Lung (tissue), 16 donors: ENCODE data around the gene PHF21A. TPM values are rescaled to one million over a fixed set of nuclear protein-coding genes. Genes with fewer than 3 reads are reported as not detected.

Source experiments
- ATAC-seq: fragments of 200-7000 bp; cut with Tn5 transposase; one replicate; pipeline ENCODE4 v1.9.1; 2020; ENCODE audit warnings: moderate number of reproducible peaks; ENCODE audit not compliant: insufficient read depth, low FRiP score
- DNase-seq, 3 donors: peaks; one replicate each; pipeline ENCODE4 v3.0.0-alpha.2; 2013 to 2017
- H3K27ac ChIP-seq, 2 donors: one replicate each; pipeline ENCODE4 v1.5.1; 2013; ENCODE audit warnings: mild to moderate bottlenecking in 2 of 2, moderate library complexity in 2 of 2, control low read depth in 1 of 2, inconsistent platforms in 1 of 2, low read depth in 1 of 2, low read length in 1 of 2
- H3K27me3 ChIP-seq, 3 donors: one replicate each; pipeline ENCODE4 v1.5.1; 2013; ENCODE audit warnings: low read length in 2 of 3; ENCODE audit not compliant: control insufficient read depth in 3 of 3, insufficient read depth in 3 of 3
- H3K36me3 ChIP-seq, 4 donors: one replicate each; pipeline ENCODE4 v1.5.1; 2013; ENCODE audit warnings: low read length in 4 of 4, mild to moderate bottlenecking in 1 of 4, moderate library complexity in 1 of 4; ENCODE audit not compliant: control insufficient read depth in 4 of 4, insufficient read depth in 4 of 4
- H3K4me1 ChIP-seq, 5 donors: one replicate each; pipeline ENCODE4 v1.5.1; 2013; ENCODE audit warnings: low read length in 5 of 5, mild to moderate bottlenecking in 2 of 5, moderate library complexity in 1 of 5; ENCODE audit not compliant: control insufficient read depth in 5 of 5, insufficient read depth in 5 of 5
- H3K4me3 ChIP-seq: one replicate; pipeline ENCODE4 v1.5.1; 2013; ENCODE audit warnings: mild to moderate bottlenecking, control low read depth, moderate library complexity
- H3K9ac ChIP-seq, 2 donors: one replicate each; pipeline ENCODE4 v1.5.1; 2013; ENCODE audit warnings: low read length in 2 of 2, control low read depth in 1 of 2; ENCODE audit not compliant: insufficient read depth in 1 of 2
- H3K9me3 ChIP-seq, 4 donors: one replicate each; pipeline ENCODE4 v1.5.1; 2013; ENCODE audit warnings: low read length in 3 of 4, mild to moderate bottlenecking in 1 of 4, moderate library complexity in 1 of 4; ENCODE audit not compliant: control insufficient read depth in 4 of 4, insufficient read depth in 3 of 4
- WGBS, 2 donors: extraction: QIAGEN DNeasy Blood & Tissue Kit; methylation state at CpG; one replicate each; pipeline ENCODE4 v1.1.7; 2013; 5-methylcytosine and 5-hydroxymethylcytosine counted together
- long read RNA-seq, 5 donors: transcript quantifications; one replicate each; lab custom pipeline, GENCODE V29; 2026
- polyA plus RNA-seq, 2 donors: library from polyadenylated mRNA; stranded (reverse); fragments of 200-250 nt; gene quantifications; one replicate each; pipeline ENCODE4 v1.2.1, GENCODE V29; 2013
- total RNA-seq, 2 donors: library from RNA; depleted of rRNA in 1 of 2; stranded (reverse); fragments of >200 nt in 1 of 2; gene quantifications; one replicate each; pipeline ENCODE4 v1.2.1, GENCODE V29; 2014 to 2021
- TF ChIP-seq, protein P1 (sequence below): IDR thresholded peaks from 2 replicates; pipeline ENCODE4 v1.5.1; 2012; ENCODE audit warnings: mild to moderate bottlenecking; ENCODE audit errors: control extremely low read depth, extremely low read depth
- donor health status: control.
- donor health status: control.
- donor health status: Bipolar disorder and iron deficiency.
- donor health status: healthy.
- donor health status: DM: yes; HTN: yes; CAD: no.

The PHF21A gene
- total RNA-seq: 10 to 100 TPM; 37.5 to 57.0 TPM
- polyA plus RNA-seq: 10 to 100 TPM; 16.2 to 22.4 TPM
- long read RNA-seq, donor 1, partial matches to known transcripts: 0 of 1 reads
- long read RNA-seq, donor 1, other reads (novel, unspliced or antisense): 0 of 1 reads
- long read RNA-seq, donor 2: 0 reads
- long read RNA-seq, donor 3: 0 reads
- long read RNA-seq, donor 4: 0 reads
- long read RNA-seq, donor 5, partial matches to known transcripts: 22 of 23 reads
- long read RNA-seq, donor 5, other reads (novel, unspliced or antisense): 0 of 23 reads

DNA sequence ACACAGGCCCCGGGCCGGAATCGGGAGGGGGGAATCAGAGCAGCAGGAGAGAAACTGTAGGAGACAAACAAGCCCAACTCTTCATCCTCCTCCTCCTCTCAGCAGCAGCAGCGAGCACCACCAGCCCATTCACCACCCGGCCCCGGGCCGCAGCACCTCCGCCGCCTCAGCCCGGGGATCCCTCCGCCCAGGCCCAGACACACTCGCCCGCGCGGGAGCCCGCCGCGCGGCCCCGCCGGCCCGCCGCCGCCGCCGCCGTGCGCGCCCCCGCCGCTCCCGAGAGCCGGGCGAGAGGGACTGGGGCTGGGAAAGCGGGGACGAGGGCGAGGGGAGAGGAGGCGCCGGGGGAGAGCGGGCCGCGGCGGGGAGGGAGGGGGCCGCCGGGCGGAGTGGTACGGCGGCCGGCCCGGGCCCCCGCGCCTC lies at the start of gene PHF21A:
TSS of gene PHF21A (minus strand) at position 154 of the 423 bp plus-strand sequence. CDS start 37,235 bp downstream, outside the sequence.
- Histone ChIP-seq H3K9me3 (no peaks in the 10 kb centered on the region), H3K4me1 (peaks cover 0 to 25% (median 9%) of the 10 kb centered on the region in 5 donors), H3K36me3 (no peaks in the 10 kb centered on the region), H3K4me3 (peak within 1 kb of the TSS; percentile 75), H3K27me3 (no peaks in the 10 kb centered on the region), H3K27ac (peak within 1 kb of the TSS; percentile 89 to 95), H3K9ac (peak within 1 kb of the TSS in 1 of 2 donors; percentile 85)
- TF ChIP-seq, protein P1, sequence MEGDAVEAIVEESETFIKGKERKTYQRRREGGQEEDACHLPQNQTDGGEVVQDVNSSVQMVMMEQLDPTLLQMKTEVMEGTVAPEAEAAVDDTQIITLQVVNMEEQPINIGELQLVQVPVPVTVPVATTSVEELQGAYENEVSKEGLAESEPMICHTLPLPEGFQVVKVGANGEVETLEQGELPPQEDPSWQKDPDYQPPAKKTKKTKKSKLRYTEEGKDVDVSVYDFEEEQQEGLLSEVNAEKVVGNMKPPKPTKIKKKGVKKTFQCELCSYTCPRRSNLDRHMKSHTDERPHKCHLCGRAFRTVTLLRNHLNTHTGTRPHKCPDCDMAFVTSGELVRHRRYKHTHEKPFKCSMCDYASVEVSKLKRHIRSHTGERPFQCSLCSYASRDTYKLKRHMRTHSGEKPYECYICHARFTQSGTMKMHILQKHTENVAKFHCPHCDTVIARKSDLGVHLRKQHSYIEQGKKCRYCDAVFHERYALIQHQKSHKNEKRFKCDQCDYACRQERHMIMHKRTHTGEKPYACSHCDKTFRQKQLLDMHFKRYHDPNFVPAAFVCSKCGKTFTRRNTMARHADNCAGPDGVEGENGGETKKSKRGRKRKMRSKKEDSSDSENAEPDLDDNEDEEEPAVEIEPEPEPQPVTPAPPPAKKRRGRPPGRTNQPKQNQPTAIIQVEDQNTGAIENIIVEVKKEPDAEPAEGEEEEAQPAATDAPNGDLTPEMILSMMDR: no peak
- DNase-seq (peak in 2 of 3 donors; percentile 96 to 97), ATAC-seq (peak; percentile 85)
- WGBS, 2 donors: 1% methylated on average over 35 to 52 of the region's 52 CpGs

DNA sequence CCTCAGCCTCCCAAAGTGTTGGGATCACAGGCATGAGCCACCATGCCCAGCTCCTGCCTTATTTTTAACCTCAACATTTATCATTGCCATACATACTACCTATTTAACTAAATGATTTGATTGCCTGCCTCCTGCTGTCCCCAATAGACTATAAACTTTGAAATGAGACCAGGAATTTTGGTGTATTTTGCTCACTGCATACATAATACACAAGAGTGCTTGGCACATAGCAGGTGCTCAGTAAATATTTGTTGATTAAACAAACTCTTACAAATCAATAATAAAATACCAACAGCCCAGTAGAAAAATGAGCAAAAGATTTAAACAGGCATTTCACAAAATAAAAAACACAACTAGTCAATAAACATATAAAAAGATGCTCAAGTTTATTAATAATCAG lies 49.5 kb upstream of the PHF21A start:
- Histone ChIP-seq H3K27me3 (peaks cover 0 to 3% (median 0%) of the 10 kb centered on the region in 3 donors), H3K4me1 (no peaks in the 10 kb centered on the region), H3K9me3 (no peaks in the 10 kb centered on the region), H3K27ac (no peak overlapping the region), H3K4me3 (no peak overlapping the region), H3K36me3 (no peaks in the 10 kb centered on the region), H3K9ac (no peak overlapping the region)
- DNase-seq: no peak
- no peak for ATAC-seq
- TF ChIP-seq, protein P1: no peak

DNA sequence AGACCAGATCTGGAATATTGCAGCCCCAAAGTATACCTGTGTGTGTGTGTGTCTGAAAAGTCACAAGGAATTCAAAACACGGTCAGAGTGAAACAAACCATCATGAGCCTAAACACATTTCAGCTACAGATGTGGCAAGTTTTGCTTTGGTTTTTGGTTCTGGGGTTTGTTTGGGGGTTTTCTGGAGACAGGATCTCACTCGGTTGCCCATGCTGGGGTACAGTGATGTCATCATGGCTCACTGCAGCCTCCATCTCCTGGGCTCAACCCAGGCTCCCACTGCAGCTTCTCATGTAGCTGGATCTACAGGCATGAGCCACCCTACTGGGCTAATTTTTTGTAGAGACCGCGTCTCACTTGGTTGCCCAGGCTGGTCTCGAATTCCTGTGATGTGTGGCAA lies 41.4 kb upstream of the PHF21A start:
- Histone ChIP-seq H3K4me1 (no peaks in the 10 kb centered on the region), H3K27ac (no peak overlapping the region), H3K4me3 (no peak overlapping the region), H3K9ac (no peak overlapping the region), H3K9me3 (no peaks in the 10 kb centered on the region), H3K27me3 (peaks cover 0 to 6% (median 3%) of the 10 kb centered on the region in 3 donors), H3K36me3 (no peaks in the 10 kb centered on the region)
- WGBS, 2 donors: 85 to 90% methylated on average over 5 of the region's 5 CpGs
- TF ChIP-seq, protein P1: no peak
- ATAC-seq (no peak), DNase-seq (no peak)
